GM12865 (cell line): ENCODE data around the gene ERFL.

Experiments
- DNase-seq: peaks from one replicate; pipeline ENCODE4 v3.0.0; 2010; ENCODE audit warnings: low read depth
- H3K4me3 ChIP-seq: 2 replicates; pipeline ENCODE4 v1.5.1; 2011; ENCODE audit warnings: mild to moderate bottlenecking, low read depth, low read length, control low read depth
- TF ChIP-seq, protein P1 (sequence below): IDR thresholded peaks from 2 replicates; pipeline ENCODE4 v1.5.1; 2011; ENCODE audit warnings: low read length, control low read depth, low read depth, inconsistent platforms; ENCODE audit not compliant: insufficient read depth; ENCODE audit errors: missing control alignments

Gene ERFL

DNA sequence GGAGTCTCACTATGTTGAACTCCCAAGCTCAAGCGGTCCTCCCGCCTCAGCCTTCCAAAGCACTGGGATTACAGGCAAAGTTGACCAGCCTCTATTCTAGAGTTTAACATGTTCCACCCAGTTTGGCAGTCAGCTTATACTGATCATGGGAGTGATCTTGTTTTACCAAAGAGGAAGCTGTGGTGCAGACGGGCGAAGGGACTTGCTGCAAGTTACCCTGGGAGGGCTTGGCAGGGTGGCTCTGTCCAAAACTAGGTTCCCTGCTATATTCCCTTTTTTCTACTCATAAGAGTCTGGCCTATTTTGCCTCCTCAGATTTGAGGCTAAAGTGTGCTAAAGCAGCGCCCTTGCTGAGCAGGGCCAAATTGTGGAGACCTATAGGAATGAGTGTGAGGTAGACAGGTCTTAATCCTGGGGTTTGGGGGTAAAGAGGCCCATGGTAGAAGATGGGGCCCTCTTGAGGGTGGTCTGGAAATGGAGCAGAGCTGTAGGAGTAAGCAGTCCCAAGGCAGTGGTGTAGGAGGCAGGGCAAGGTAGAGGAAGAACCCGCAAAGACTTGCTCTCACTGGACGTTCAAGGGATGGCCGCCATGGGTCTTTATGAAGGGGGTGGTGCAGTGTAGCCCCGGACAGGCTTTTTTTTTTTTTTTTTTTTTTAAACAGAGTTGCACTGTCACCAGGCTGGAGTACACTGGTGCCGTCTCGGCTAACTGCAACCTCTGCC is 64.9 kb downstream of the ERFL start:
- peak overlapping the region; percentile 99 for H3K4me3 ChIP-seq
- TF ChIP-seq, protein P1, sequence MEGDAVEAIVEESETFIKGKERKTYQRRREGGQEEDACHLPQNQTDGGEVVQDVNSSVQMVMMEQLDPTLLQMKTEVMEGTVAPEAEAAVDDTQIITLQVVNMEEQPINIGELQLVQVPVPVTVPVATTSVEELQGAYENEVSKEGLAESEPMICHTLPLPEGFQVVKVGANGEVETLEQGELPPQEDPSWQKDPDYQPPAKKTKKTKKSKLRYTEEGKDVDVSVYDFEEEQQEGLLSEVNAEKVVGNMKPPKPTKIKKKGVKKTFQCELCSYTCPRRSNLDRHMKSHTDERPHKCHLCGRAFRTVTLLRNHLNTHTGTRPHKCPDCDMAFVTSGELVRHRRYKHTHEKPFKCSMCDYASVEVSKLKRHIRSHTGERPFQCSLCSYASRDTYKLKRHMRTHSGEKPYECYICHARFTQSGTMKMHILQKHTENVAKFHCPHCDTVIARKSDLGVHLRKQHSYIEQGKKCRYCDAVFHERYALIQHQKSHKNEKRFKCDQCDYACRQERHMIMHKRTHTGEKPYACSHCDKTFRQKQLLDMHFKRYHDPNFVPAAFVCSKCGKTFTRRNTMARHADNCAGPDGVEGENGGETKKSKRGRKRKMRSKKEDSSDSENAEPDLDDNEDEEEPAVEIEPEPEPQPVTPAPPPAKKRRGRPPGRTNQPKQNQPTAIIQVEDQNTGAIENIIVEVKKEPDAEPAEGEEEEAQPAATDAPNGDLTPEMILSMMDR: no peak
- peak; percentile 9 for DNase-seq

DNA sequence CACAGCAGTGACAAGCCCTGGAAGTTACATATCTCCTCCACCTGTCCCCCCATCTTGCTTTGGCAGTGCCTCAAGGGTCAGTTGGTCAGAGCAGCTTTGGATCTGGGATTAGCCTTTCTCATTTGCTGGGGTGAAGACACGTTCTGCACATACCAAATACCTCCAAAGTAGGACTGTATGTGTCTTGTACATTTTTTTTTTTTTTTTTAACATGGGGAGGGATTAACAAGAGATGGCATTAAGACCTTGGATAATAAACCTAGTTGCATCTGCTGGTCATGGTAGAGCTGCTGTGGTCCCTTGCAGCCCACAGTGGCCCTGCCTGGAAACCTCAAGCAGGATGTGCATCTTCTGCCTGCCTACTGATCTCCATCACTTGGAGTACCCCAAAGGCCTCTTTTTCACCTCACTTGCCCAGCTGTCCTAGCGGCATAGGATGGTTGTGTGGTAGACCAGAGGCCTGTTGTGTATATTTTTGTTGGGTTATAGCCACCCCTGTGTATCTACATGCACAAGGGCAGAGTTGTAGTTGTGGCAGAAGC is 65.7 kb downstream of the ERFL start:
- TF ChIP-seq, protein P1: no peak
- H3K4me3 ChIP-seq: peak overlapping the region; percentile 99
- peak; percentile 32 for DNase-seq

DNA sequence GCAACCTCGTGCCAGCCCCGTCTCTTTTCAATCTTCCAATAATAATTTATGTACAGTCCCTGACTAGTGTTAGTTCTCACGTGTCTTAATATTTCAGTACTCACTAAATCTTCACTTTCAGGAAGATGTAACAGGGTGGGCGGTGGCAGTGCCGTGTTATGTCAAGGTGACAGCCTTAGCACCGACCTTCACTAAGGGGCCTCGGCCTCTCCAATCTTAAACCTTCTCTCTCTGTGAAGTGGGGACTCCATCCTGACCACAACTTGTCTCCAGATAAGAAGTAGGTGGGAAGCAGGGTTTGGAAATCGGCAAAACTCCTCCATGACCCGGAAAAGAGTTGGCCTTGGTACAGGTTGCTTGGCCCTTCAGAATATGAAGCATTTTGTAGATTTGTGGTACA is 66.4 kb downstream of the ERFL start:
- no peak for DNase-seq
- H3K4me3 ChIP-seq: peak overlapping the region; percentile 99
- TF ChIP-seq, protein P1: no peak

DNA sequence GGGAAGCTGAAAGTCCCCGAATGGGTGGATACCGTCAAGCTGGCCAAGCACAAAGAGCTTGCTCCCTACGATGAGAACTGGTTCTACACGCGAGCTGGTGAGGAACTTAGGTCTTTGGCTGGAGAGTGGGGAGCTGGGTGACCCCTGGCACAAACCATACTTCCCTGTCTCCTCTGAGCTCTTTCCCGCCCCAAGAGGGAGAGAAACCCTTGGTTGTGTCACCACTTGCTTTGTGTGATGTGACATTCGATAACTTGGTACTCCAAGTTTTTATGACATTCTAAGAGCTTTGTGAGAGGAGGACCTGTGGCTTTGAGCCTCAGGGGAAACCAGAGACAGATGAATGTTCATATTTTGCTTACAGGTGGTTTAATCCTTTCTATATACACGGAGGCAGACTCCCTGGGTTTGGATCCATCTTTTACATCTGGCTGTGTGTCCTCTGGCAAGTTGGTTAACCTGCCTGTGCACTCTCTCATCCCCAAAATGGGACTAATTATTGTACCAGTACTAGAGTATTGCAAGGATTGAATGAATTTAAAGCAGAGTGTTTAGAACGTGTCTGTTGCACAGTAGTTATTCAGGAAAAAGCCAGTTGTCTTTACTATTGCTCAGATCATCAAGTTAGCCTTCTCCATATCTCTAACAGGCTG is 67.0 kb downstream of the ERFL start:
- H3K4me3 ChIP-seq: peak overlapping the region; percentile 99
- DNase-seq: no peak
- TF ChIP-seq, protein P1: no peak

DNA sequence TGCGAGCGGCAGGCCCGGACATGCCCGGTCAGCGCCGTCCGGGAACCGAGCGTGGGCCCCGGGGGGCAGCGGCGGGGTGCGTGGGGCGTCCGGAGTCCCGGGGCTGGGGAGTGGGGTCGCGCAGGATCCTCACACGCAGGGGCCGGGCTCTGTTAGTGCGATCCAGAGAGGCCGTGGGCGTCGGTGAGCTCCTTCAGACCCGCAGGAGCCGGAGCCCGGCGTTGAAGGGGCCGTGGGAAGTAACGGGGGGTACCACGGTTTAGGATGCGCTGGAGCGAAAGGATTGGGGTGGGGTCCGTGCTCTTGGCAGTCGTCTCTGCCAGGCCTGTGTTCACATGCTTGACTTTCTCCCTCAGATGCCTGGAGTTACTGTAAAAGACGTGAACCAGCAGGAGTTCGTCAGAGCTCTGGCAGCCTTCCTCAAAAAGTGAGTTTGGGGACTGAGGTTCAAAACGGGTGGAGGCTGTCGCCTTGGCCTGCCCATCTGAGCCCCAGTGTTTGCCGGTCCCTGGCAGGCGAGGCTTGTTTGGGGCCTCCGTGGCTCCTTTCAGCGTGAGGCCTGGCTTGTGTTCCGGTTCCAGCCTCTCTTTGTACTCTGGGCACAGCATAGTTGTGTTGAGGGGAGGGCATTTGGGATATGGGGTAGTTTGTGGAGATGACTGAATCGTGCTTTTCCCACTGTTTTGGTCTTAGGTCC is 67.7 kb downstream of the ERFL start:
- TF ChIP-seq, protein P1: no peak
- DNase-seq: peak; percentile 37
- H3K4me3 ChIP-seq: peak overlapping the region; percentile 99

DNA sequence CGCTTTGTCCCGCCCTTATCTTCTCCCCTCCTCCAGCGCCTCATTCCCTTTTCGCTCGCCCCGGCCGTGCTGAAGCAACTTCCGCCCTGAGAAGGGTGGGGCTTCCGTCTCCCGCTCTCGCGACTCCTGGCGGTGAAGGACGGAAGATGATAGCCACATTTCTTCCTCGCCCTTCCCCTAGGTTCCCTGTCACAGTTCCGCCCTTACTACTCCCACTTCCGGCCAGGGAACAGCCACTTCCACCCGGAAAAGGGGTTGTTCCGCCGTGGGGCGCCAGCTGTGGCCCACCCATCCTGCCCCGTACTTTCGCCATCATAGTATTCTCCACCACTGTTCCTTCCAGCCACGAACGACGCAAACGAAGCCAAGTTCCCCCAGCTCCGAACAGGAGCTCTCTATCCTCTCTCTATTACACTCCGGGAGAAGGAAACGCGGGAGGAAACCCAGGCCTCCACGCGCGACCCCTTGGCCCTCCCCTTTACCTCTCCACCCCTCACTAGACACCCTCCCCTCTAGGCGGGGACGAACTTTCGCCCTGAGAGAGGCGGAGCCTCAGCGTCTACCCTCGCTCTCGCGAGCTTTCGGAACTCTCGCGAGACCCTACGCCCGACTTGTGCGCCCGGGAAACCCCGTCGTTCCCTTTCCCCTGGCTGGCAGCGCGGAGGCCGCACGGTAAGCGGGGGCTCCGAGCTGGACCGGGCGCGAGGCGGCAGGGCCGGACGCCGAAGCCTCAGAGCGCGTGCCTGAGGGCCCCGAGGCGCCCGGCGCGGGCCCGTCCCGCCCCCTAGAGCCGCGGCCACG is 68.4 kb downstream of the ERFL start, which contains the start of gene RPS19:
RPS19 (plus strand) TSS at position 638 of the 801 bp plus-strand sequence. CDS start 520 bp downstream, outside the sequence.
- peak within 1 kb of the TSS; percentile 99 for H3K4me3 ChIP-seq
- TF ChIP-seq, protein P1: peak; percentile 60
- DNase-seq: peak; percentile 99
